K562 (cell line): ENCODE data around the gene ZNF358. TPM values are rescaled to one million over a fixed set of nuclear protein-coding genes. Genes with fewer than 3 reads are reported as not detected.

Experiments used
- CXXC5 ChIP-seq: fragments of 250-450 bp; sonication (Bioruptor Pico); IDR thresholded peaks from 2 replicates; pipeline ENCODE4 v1.8.0; 2022; ENCODE audit warnings: inconsistent platforms, mild to moderate bottlenecking, moderate library complexity
- FUS ChIP-seq: fragments of 200-400 bp; formaldehyde crosslinking; optimal IDR thresholded peaks from 2 replicates; pipeline ENCODE3; 2017; ENCODE audit warnings: low read depth, low read length
- GATA2 ChIP-seq: sonication (generic); formaldehyde crosslinking; IDR thresholded peaks from 2 replicates; pipeline ENCODE4 v1.4.0; 2020; ENCODE audit warnings: mild to moderate bottlenecking, missing genetic modification reagents
- GATAD2A ChIP-seq: fragments of 450-650 bp; IDR thresholded peaks from 2 replicates; pipeline ENCODE4 v1.6.1; 2017
- KAT8 ChIP-seq: fragments of 450-650 bp; IDR thresholded peaks from 2 replicates; pipeline ENCODE4 v1.6.1; 2016; ENCODE audit warnings: low read depth, mild to moderate bottlenecking
- MCM3 ChIP-seq: fragments of 450-650 bp; IDR thresholded peaks from 2 replicates; pipeline ENCODE4 v1.6.1; 2016
- MEF2D ChIP-seq: conservative IDR thresholded peaks from 2 replicates; pipeline ENCODE4 v1.6.1; 2016; ENCODE audit warnings: low read depth, missing genetic modification characterization, missing compliant biosample characterization
- NCOA2 ChIP-seq, 2 experiments: fragments of 450-650 bp; IDR thresholded peaks; 2 replicates each; pipeline ENCODE4 v1.6.1; 2018; ENCODE audit warnings: mild to moderate bottlenecking in 2 of 2, moderate library complexity in 1 of 2; ENCODE audit not compliant: partially characterized antibody in 2 of 2
- NR1H2 ChIP-seq: sonication (generic); formaldehyde crosslinking; IDR thresholded peaks from 2 replicates; pipeline ENCODE4 v1.4.0; 2020; ENCODE audit warnings: mild to moderate bottlenecking, missing genetic modification reagents
- NR2F6 ChIP-seq: fragments of 450-650 bp; formaldehyde crosslinking; IDR thresholded peaks from 2 replicates; pipeline ENCODE4 v1.4.0; 2020; ENCODE audit warnings: mild to moderate bottlenecking
- PTRF ChIP-seq: fragments of 450-650 bp; IDR thresholded peaks from 2 replicates; pipeline ENCODE4 v1.6.1; 2016; ENCODE audit warnings: mild to moderate bottlenecking, missing genetic modification characterization, missing compliant biosample characterization
- RBFOX2 ChIP-seq: fragments of 200-400 bp; formaldehyde crosslinking; IDR thresholded peaks from 2 replicates; pipeline ENCODE4 v1.6.1; 2017; ENCODE audit warnings: low read depth, mild to moderate bottlenecking, low read length, moderate library complexity
- ZSCAN29 ChIP-seq: fragments of 450-650 bp; IDR thresholded peaks from 2 replicates; pipeline ENCODE4 v1.6.1; 2017
- polyA plus RNA-seq, 8 experiments: library from polyadenylated mRNA; depleted of rRNA in 4 of 8; stranded (reverse) in 5 of 8; unstranded in 3 of 8; fragments of >200 nt; fragmentation: Nextera tagmentation in 2 of 8; fragmentation: Illumina TruSeq in 1 of 8; extraction: Ambion mirVana in 2 of 8; extraction: Trizol in 1 of 8; gene quantifications; 2 replicates each; pipeline versions ENCODE4 v1.2.1 to v1.2.3, GENCODE V29; 2011 to 2014; ENCODE audit warnings: inconsistent platforms in 1 of 8, missing spikeins in 1 of 8
- total RNA-seq, 7 experiments: library from RNA; depleted of rRNA in 6 of 7; stranded (reverse); fragments of >200 nt in 6 of 7; fragmentation: Illumina TruSeq in 2 of 7; extraction: Trizol in 2 of 7; gene quantifications; 2 replicates each; pipeline versions ENCODE4 v1.2.1 to v1.2.3, GENCODE V29; 2011 to 2021; ENCODE audit warnings: low replicate concordance in 1 of 7
- TF ChIP-seq, protein P1 (sequence below): fragments of 450-650 bp; IDR thresholded peaks from 2 replicates; pipeline ENCODE4 v1.6.1; 2016
- TF ChIP-seq, protein P2 (sequence below): sonication (generic); formaldehyde crosslinking; IDR thresholded peaks from 2 replicates; pipeline ENCODE4 v1.8.1; 2023; ENCODE audit warnings: mild to moderate bottlenecking, missing genetic modification reagents
- TF ChIP-seq, protein P3 (sequence below): fragments of 250-450 bp; sonication (Bioruptor Pico); IDR thresholded peaks from 2 replicates; pipeline ENCODE4 v1.4.0; 2020; ENCODE audit warnings: mild to moderate bottlenecking
- TF ChIP-seq, protein P4 (sequence below), 2 experiments: fragments of 450-650 bp; formaldehyde crosslinking in 1 of 2; IDR thresholded peaks; 2 replicates each; pipeline versions ENCODE4 v1.4.0 to v1.6.1; 2014 to 2020; ENCODE audit warnings: mild to moderate bottlenecking in 2 of 2, borderline replicate concordance in 1 of 2, low read depth in 1 of 2

Gene ZNF358
- total and polyA plus RNA-seq, 9 of the 15 experiments (the other 6 are each of a cell fraction or from before 2014, with no cell fraction given) = 0.04 to 17.2 (median 4.9) TPM

DNA sequence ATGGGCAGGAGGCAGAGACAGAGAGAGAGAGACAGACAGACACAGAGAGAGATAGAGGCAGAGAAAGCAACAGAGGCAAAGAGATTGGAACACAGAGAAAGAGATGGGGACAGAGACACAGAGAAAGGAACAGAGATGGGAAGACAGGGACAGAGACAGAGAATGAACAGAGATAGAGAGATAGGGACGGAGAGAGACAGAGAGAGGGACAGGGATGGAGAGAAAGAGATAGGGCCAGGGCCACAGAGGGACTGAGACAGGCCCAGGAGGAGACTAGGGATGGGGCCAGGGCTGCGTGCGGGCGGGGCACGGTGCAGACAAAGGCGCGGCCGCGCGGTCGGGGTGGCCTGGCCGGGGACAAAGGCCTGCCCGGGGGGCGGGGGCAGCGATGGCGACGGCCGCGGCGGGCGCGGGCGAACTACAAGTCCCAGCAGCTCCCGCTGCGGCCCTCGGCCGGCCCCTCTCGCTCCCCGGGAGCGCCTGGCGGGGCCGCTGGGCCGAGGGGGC, at the start of gene ZNF358 (continued):
- TF ChIP-seq, protein P1, sequence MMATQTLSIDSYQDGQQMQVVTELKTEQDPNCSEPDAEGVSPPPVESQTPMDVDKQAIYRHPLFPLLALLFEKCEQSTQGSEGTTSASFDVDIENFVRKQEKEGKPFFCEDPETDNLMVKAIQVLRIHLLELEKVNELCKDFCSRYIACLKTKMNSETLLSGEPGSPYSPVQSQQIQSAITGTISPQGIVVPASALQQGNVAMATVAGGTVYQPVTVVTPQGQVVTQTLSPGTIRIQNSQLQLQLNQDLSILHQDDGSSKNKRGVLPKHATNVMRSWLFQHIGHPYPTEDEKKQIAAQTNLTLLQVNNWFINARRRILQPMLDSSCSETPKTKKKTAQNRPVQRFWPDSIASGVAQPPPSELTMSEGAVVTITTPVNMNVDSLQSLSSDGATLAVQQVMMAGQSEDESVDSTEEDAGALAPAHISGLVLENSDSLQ = no peak
- no peak for TF ChIP-seq KAT8
- TF ChIP-seq NR1H2 (CRISPR knock-in tag) = no peak
- peak; percentile 56 for TF ChIP-seq RBFOX2
- no peak for TF ChIP-seq MCM3
- TF ChIP-seq PTRF (tag) = no peak
- TF ChIP-seq, protein P2, sequence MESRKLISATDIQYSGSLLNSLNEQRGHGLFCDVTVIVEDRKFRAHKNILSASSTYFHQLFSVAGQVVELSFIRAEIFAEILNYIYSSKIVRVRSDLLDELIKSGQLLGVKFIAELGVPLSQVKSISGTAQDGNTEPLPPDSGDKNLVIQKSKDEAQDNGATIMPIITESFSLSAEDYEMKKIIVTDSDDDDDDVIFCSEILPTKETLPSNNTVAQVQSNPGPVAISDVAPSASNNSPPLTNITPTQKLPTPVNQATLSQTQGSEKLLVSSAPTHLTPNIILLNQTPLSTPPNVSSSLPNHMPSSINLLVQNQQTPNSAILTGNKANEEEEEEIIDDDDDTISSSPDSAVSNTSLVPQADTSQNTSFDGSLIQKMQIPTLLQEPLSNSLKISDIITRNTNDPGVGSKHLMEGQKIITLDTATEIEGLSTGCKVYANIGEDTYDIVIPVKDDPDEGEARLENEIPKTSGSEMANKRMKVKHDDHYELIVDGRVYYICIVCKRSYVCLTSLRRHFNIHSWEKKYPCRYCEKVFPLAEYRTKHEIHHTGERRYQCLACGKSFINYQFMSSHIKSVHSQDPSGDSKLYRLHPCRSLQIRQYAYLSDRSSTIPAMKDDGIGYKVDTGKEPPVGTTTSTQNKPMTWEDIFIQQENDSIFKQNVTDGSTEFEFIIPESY = no peak
- TF ChIP-seq ZSCAN29 = no peak
- TF ChIP-seq, protein P3, sequence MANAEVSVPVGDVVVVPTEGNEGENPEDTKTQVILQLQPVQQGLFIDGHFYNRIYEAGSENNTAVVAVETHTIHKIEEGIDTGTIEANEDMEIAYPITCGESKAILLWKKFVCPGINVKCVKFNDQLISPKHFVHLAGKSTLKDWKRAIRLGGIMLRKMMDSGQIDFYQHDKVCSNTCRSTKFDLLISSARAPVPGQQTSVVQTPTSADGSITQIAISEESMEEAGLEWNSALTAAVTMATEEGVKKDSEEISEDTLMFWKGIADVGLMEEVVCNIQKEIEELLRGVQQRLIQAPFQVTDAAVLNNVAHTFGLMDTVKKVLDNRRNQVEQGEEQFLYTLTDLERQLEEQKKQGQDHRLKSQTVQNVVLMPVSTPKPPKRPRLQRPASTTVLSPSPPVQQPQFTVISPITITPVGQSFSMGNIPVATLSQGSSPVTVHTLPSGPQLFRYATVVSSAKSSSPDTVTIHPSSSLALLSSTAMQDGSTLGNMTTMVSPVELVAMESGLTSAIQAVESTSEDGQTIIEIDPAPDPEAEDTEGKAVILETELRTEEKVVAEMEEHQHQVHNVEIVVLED (CRISPR knock-in tag) = 0 out of 2 replicates have a peak, but pooled peaks have one; percentile 37
- no peak for TF ChIP-seq NR2F6 (CRISPR knock-in tag)
- TF ChIP-seq MEF2D (tag) = no peak
- TF ChIP-seq, protein P4, sequence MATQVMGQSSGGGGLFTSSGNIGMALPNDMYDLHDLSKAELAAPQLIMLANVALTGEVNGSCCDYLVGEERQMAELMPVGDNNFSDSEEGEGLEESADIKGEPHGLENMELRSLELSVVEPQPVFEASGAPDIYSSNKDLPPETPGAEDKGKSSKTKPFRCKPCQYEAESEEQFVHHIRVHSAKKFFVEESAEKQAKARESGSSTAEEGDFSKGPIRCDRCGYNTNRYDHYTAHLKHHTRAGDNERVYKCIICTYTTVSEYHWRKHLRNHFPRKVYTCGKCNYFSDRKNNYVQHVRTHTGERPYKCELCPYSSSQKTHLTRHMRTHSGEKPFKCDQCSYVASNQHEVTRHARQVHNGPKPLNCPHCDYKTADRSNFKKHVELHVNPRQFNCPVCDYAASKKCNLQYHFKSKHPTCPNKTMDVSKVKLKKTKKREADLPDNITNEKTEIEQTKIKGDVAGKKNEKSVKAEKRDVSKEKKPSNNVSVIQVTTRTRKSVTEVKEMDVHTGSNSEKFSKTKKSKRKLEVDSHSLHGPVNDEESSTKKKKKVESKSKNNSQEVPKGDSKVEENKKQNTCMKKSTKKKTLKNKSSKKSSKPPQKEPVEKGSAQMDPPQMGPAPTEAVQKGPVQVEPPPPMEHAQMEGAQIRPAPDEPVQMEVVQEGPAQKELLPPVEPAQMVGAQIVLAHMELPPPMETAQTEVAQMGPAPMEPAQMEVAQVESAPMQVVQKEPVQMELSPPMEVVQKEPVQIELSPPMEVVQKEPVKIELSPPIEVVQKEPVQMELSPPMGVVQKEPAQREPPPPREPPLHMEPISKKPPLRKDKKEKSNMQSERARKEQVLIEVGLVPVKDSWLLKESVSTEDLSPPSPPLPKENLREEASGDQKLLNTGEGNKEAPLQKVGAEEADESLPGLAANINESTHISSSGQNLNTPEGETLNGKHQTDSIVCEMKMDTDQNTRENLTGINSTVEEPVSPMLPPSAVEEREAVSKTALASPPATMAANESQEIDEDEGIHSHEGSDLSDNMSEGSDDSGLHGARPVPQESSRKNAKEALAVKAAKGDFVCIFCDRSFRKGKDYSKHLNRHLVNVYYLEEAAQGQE (IDR thresholded peaks at IDR 0.05; ENCODE audit: borderline replicate concordance) = no peak
- TF ChIP-seq, protein P4 (CRISPR knock-in tag; IDR thresholded peaks at IDR 0.05; ENCODE audit: low read depth) = no peak
- no peak for TF ChIP-seq NCOA2 (IDR thresholded peaks at IDR 0.05; ENCODE audit: partially characterized antibody in 2 of 2)
- TF ChIP-seq CXXC5 (CRISPR knock-in tag) = peak; percentile 64
- no peak for TF ChIP-seq GATAD2A
- TF ChIP-seq GATA2 (CRISPR knock-in tag) = no peak
- TF ChIP-seq FUS = no peak
